Gastroesophageal sphincter (tissue), 4 donors: ENCODE measurements around the gene SCD5. TPM values are rescaled to one million over a fixed set of nuclear protein-coding genes. Genes with fewer than 3 reads are reported as not detected.

ENCODE experiments used
- ATAC-seq: fragments of 150-250 bp; one replicate; pipeline ENCODE4 v1.9.1; 2016; ENCODE audit warnings: mild to moderate bottlenecking, moderate library complexity
- H3K27ac ChIP-seq, 4 donors: fragments of 200-600 bp; sonication (generic) in 3 of 4; 1 replicate in 3 of 4; 2 replicates in 1 of 4; pipeline ENCODE4 v1.5.1; 2016 to 2019
- H3K27me3 ChIP-seq: fragments of 200-600 bp; sonication (generic); one replicate; pipeline ENCODE4 v1.5.1; 2019
- H3K36me3 ChIP-seq, 2 donors: fragments of 200-600 bp; sonication (generic); one replicate each; pipeline ENCODE4 v1.5.1; 2019; ENCODE audit warnings: control low read depth in 1 of 2
- H3K4me1 ChIP-seq, 3 donors: fragments of 200-600 bp; sonication (generic); 1 replicate in 2 of 3; 2 replicates in 1 of 3; pipeline ENCODE4 v1.5.1; 2016 to 2019; ENCODE audit warnings: control low read depth in 2 of 3
- H3K4me3 ChIP-seq, 2 donors: fragments of 200-600 bp; sonication (generic); one replicate each; pipeline ENCODE4 v1.5.1; 2019; ENCODE audit warnings: mild to moderate bottlenecking in 1 of 2, moderate library complexity in 1 of 2
- H3K9me3 ChIP-seq, 3 donors: fragments of 200-600 bp; sonication (generic); one replicate each; pipeline ENCODE4 v1.5.1; 2017 to 2019; ENCODE audit warnings: control low read depth in 2 of 3
- EP300 ChIP-seq: sonication (generic); formaldehyde crosslinking; IDR thresholded peaks from one replicate; pipeline ENCODE4 v1.6.1; 2017; ENCODE audit warnings: antibody characterized with exemption, mild to moderate bottlenecking
- POLR2A ChIP-seq, 2 donors: fragments of 450-650 bp; IDR thresholded peaks; one replicate each; pipeline ENCODE4 v1.6.1; 2017; ENCODE audit warnings: antibody characterized with exemption in 2 of 2, mild to moderate bottlenecking in 2 of 2, moderate library complexity in 1 of 2
- POLR2AphosphoS5 ChIP-seq: sonication (generic); formaldehyde crosslinking; IDR thresholded peaks from one replicate; pipeline ENCODE4 v1.6.1; 2017; ENCODE audit warnings: antibody characterized with exemption
- WGBS, 2 donors: methylation state at CpG; one replicate each; pipeline ENCODE4 v1.1.5; 2018; ENCODE audit warnings: low coverage in 1 of 2; 5-methylcytosine and 5-hydroxymethylcytosine counted together
- total RNA-seq, 4 donors: library from RNA; depleted of rRNA; stranded (reverse); fragments of >200 nt; gene quantifications; one replicate each; pipeline ENCODE4 v1.1.0, GENCODE V29; 2016
- TF ChIP-seq, protein P1 (sequence below), 4 experiments: fragments of 200-600 bp in 2 of 4; fragments of 450-650 bp in 2 of 4; sonication (generic) in 1 of 4; IDR thresholded peaks; one replicate each; pipeline ENCODE4 v1.5.1; 2017 to 2019; ENCODE audit warnings: antibody characterized with exemption in 4 of 4, mild to moderate bottlenecking in 2 of 4, moderate library complexity in 2 of 4

The SCD5 gene
- total RNA-seq, 4 donors from 2014 or later, result 15.5 to 21.8 (median 20.3) TPM

- H3K4me3 ChIP-seq, result no peak overlapping the region
- no peaks in the 10 kb centered on the region for H3K4me1 ChIP-seq
- no peaks in the 10 kb centered on the region for H3K27me3 ChIP-seq
- no peaks in the 10 kb centered on the region for H3K9me3 ChIP-seq
- no peaks in the 10 kb centered on the region for H3K36me3 ChIP-seq
- no peak overlapping the region for H3K27ac ChIP-seq
- no peak for ATAC-seq
- WGBS, 2 donors, result 51 to 100% methylated on average over 1 to 2 of the region's 2 CpGs
- no peak for TF ChIP-seq POLR2A (IDR thresholded peaks at IDR 0.05)
- TF ChIP-seq EP300, result no peak
- TF ChIP-seq POLR2AphosphoS5, result no peak
- TF ChIP-seq, protein P1, sequence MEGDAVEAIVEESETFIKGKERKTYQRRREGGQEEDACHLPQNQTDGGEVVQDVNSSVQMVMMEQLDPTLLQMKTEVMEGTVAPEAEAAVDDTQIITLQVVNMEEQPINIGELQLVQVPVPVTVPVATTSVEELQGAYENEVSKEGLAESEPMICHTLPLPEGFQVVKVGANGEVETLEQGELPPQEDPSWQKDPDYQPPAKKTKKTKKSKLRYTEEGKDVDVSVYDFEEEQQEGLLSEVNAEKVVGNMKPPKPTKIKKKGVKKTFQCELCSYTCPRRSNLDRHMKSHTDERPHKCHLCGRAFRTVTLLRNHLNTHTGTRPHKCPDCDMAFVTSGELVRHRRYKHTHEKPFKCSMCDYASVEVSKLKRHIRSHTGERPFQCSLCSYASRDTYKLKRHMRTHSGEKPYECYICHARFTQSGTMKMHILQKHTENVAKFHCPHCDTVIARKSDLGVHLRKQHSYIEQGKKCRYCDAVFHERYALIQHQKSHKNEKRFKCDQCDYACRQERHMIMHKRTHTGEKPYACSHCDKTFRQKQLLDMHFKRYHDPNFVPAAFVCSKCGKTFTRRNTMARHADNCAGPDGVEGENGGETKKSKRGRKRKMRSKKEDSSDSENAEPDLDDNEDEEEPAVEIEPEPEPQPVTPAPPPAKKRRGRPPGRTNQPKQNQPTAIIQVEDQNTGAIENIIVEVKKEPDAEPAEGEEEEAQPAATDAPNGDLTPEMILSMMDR (IDR thresholded peaks at IDR 0.05), result no peak
Observed at GRCh38 chr4:82588771-82589270, 209.8 kb downstream of the SCD5 start.

DNA sequence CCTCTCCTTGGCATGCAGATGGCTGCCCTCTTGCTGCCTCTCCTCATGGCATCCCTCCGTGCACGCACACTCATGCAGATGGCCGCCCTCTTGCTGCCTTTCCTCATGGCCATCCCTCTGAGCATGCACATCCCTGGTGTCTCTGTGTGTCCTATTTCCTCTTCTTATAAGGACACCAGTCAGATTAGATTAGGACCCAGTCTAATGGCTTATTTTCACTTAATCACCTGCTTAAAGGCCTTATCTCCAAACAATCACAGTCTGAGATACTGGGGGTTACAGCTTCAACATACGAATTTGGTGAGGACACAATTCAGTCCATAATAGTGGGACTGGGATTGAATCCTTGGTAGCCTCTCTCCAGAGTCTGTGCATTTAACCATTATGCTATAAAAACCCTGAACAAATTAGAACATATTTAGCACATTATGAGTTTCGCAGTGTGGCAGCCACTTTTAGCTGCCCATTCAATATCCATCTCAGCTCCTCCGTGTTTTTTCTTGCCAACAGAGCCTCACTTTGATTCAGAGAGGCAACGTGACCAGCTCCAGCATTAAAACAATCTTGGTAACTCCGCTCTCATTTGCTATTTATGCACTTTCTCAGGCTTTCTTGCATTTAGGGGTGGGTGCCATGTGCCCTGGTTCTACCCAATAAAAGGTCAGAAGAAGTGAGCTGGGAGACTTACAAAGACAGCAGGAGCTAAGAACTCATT, 210.6 kb downstream of the SCD5 start:
- H3K4me1 ChIP-seq, result no peaks in the 10 kb centered on the region
- 77 to 79% methylated on average over 8 of the region's 8 CpGs for WGBS, 2 donors
- no peak for ATAC-seq
- no peak overlapping the region for H3K4me3 ChIP-seq
- no peaks in the 10 kb centered on the region for H3K27me3 ChIP-seq
- no peak overlapping the region for H3K27ac ChIP-seq
- H3K36me3 ChIP-seq, result no peaks in the 10 kb centered on the region
- TF ChIP-seq, protein P1 (IDR thresholded peaks at IDR 0.05), result no peak
- no peak for TF ChIP-seq EP300
- no peak for TF ChIP-seq POLR2A (IDR thresholded peaks at IDR 0.05)
- TF ChIP-seq POLR2AphosphoS5, result no peak
- H3K9me3 ChIP-seq, result no peaks in the 10 kb centered on the region

DNA sequence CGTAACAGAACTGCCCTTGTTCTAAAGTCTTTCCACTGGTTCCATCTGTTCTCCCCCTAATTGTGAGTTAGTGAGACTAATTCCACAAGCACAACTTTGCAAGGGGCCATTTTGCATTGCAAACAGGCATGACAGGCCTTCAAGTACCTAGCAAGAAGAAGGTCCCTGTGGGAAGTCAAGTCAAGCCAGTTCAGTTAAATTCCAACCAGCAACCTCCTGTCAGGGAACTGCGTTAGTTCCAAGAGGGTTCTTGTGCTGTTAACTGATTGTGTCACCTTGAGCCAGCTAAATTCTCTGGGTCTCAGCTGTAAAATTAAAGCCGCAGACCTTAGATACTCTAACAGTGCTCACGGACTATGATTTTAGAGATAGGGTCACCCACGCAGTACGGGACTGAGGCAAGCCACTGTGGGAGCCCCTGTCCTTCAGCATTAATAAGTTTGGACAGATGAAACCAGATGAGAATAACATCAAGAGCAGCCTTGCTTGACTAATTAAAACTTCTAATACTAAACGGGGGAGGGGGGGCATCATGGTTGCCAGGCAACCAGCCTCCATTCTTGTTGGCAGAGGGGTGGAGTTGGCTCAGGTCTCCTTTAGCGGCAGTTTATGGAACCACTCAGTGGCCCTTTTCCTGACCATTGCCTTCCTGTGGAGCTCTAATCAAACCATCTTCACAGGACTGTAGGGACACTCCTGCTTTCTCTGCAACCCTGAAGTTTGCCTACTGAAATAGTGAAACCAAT, 212.7 kb downstream of the SCD5 start:
- H3K27ac ChIP-seq, result no peak overlapping the region
- no peak overlapping the region for H3K4me3 ChIP-seq
- no peaks in the 10 kb centered on the region for H3K36me3 ChIP-seq
- no peaks in the 10 kb centered on the region for H3K9me3 ChIP-seq
- ATAC-seq, result no peak
- WGBS, 2 donors, result 74 to 96% methylated on average over 4 of the region's 8 CpGs
- TF ChIP-seq POLR2AphosphoS5, result no peak
- TF ChIP-seq POLR2A (IDR thresholded peaks at IDR 0.05), result no peak
- no peak for TF ChIP-seq EP300
- TF ChIP-seq, protein P1 (IDR thresholded peaks at IDR 0.05), result no peak
- H3K27me3 ChIP-seq, result no peaks in the 10 kb centered on the region
- H3K4me1 ChIP-seq, result no peaks in the 10 kb centered on the region

DNA sequence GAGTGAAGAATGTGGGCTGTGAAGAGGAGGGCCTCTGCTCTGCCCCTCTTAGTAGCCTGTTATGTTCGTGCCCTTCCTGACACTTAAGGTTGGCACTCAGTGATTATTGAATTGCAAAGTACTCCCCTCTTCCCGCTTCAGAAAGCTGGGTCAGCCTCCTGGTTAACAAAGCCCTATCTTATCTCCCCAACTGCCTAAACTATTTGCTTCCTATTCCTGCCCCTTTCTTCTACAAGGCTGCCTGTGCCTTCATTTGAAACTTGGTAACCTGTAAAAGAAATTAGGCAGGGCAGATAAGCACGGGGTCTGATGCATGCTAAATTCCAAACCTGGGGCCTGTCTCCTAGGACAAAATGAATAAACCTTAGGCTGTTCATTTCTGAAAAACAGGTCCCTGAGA, 213.7 kb downstream of the SCD5 start:
- H3K4me3 ChIP-seq, result no peak overlapping the region
- no peaks in the 10 kb centered on the region for H3K27me3 ChIP-seq
- no peaks in the 10 kb centered on the region for H3K36me3 ChIP-seq
- H3K9me3 ChIP-seq, result no peaks in the 10 kb centered on the region
- ATAC-seq, result no peak
- TF ChIP-seq EP300, result no peak
- TF ChIP-seq, protein P1 (IDR thresholded peaks at IDR 0.05), result no peak
- TF ChIP-seq POLR2AphosphoS5, result no peak
- TF ChIP-seq POLR2A (IDR thresholded peaks at IDR 0.05), result no peak
- H3K4me1 ChIP-seq, result no peaks in the 10 kb centered on the region
- 69 to 76% methylated on average over 2 to 3 of the region's 3 CpGs for WGBS, 2 donors
- no peak overlapping the region for H3K27ac ChIP-seq
